GM10266 (cell line): ENCODE data around the gene PPP1R3D.

ENCODE experiments used
- DNase-seq: peaks from one replicate; pipeline ENCODE4 v3.0.0; 2012; ENCODE audit errors: extremely low spot score
- TF ChIP-seq, protein P1 (sequence below): IDR thresholded peaks from 2 replicates; pipeline ENCODE4 v1.5.1; 2012; ENCODE audit warnings: mild to moderate bottlenecking, low read depth; ENCODE audit not compliant: control insufficient read depth, insufficient read depth; ENCODE audit errors: missing control alignments

The PPP1R3D gene, protein sequence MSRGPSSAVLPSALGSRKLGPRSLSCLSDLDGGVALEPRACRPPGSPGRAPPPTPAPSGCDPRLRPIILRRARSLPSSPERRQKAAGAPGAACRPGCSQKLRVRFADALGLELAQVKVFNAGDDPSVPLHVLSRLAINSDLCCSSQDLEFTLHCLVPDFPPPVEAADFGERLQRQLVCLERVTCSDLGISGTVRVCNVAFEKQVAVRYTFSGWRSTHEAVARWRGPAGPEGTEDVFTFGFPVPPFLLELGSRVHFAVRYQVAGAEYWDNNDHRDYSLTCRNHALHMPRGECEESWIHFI

DNA sequence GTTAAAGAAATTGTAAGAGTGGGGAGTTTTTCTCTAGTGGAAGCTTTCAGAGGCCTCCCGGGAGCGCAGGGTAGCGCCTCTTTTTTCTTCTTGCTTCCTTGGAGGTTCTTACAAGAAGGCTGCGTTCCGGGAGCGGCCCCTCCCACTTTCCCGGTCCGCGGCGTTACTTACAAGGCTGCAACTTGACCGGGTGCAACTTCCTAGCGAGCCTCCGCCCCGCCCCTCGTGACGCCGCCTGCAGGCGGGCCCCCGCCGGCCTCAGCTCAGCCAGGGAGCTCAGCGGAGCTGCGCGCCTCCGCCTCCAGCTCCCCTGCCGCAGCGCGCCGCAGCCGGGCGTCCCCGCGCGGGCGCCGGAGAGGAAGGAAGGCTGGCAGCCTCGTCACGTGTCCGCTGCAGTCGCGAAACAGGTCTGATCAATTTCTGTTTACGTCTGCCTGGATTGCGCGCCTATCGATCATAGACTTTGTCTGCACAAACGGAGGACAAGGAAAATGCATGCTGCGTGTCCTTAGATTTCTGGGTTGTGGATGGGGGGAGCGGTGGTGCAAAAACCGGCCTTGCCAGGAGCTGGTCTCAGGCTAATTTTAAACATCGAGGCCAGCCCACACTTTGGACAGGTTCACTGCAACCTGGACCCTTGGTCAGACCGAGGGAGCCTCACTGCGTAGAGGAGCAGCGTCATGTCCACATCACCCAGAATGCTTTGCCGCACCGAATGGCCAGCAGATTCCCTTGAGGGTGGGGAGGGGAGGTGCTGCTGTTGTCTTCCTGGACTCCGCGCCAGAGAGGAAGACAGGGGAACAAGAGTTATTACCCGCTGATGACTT, at the start of gene PPP1R3D, which contains the start of gene FAM217B:
TSS of gene PPP1R3D (minus strand) at position 177 of the 827 bp plus-strand sequence. CDS start 374 bp downstream, outside the sequence.
TSS of gene FAM217B (plus strand) at position 261 of the 827 bp plus-strand sequence. CDS start 3,555 bp downstream, outside the sequence.
- DNase-seq: peak; percentile 98
- TF ChIP-seq, protein P1, sequence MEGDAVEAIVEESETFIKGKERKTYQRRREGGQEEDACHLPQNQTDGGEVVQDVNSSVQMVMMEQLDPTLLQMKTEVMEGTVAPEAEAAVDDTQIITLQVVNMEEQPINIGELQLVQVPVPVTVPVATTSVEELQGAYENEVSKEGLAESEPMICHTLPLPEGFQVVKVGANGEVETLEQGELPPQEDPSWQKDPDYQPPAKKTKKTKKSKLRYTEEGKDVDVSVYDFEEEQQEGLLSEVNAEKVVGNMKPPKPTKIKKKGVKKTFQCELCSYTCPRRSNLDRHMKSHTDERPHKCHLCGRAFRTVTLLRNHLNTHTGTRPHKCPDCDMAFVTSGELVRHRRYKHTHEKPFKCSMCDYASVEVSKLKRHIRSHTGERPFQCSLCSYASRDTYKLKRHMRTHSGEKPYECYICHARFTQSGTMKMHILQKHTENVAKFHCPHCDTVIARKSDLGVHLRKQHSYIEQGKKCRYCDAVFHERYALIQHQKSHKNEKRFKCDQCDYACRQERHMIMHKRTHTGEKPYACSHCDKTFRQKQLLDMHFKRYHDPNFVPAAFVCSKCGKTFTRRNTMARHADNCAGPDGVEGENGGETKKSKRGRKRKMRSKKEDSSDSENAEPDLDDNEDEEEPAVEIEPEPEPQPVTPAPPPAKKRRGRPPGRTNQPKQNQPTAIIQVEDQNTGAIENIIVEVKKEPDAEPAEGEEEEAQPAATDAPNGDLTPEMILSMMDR: no peak

DNA sequence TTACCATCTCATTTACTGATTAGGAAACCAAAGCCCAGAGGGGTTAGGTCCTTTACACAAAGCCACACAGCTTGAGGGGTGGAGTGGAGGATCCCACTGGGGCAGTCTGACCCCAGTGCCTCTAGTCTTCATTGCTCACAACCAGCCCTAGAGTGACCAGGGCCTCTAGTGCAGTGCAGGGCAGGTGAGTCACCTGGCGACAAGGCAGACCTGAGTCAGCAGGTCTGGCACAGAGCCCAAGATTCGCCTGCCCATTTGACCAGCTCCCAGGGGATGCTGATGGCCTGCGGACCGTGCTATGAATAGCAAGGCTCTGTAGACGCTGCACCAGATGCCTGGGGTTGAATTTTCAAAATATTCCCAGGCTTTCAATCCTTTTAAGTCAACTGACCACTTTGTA, 48.0 kb upstream of the PPP1R3D start:
- DNase-seq: no peak
- TF ChIP-seq, protein P1: no peak

DNA sequence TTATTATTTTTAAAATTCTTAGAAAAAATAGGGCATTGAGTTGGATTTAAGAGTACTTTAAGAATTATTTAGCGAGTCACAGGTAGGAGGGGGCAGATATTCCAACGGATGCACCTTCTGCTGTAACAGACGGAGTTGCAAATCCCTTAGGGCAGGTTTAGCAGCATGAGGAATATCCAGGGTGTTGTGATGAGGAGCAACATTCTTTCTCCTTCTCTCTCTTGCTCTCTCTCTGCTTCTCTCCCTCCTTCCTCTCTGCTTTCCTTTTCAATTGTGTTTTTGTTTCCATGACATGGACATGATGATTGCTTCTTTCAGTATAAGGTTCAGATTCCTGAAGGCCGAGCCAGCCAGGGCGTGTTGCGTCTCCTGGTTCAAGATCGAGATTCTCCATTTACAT, 47.0 kb upstream of the PPP1R3D start:
- TF ChIP-seq, protein P1: no peak
- DNase-seq: no peak

DNA sequence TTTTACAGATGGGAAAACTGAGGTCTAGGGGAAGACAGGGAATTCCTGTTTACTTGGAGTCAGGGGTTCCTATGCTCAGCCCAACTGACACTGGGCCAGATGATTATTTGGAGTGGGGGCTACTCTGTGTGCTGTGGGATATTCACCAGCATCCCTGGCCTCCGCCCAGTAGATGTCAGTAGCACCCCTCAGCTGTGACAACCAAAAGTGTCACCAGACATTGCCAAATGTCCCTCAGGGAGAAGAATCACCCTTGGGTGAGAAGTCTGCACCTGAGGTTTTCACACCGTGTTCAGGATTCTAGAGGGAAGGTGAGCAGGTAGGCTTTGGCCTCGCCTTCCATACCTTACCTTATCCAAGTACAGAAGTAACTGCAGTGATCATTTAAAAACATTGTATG, 45.8 kb upstream of the PPP1R3D start:
- TF ChIP-seq, protein P1: peak; percentile 31
- DNase-seq: no peak

DNA sequence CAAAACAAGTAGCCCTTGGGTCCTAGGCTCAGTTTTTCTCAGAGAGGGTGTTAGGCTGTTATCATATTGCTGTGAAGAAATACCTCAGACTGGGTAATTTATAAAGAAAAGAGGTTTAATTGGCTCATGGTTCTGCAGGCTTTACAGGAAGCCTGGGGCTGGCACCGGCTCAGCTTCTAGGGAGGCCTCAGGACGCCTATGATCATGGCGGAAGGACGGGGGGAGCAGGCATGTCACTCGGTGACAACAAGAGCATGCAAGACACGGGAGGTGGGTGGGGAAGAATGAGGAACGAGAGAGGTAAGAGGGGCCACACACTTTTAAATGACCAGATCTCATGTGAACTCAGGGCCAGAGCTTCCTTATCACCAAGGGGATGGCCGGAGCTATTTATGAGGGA, 45.1 kb upstream of the PPP1R3D start:
- DNase-seq: no peak

DNA sequence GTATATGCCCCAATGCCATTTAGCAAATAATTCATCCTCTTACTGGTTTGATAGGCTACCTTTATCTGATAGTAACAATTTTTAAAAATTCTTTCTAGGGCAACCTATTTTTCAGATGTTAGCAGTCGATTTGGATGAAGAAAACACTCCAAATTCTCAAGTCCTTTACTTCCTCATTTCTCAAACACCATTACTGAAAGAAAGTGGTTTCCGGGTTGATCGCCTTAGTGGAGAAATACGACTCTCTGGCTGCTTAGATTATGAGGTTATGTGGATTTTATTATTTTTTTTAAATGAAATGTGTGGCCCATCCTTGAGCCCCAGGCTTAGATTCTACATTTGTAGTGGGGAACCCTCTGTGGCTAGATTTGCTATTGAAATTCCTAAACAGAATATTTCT, 44.4 kb upstream of the PPP1R3D start:
- DNase-seq: no peak
- TF ChIP-seq, protein P1: no peak

More for the DNA sequence above, 45.1 kb upstream of the PPP1R3D start:
- TF ChIP-seq, protein P1: no peak
